Liver (tissue), 9 donors: ENCODE measurements around the gene LRRD1. TPM values are rescaled to one million over a fixed set of nuclear protein-coding genes. Genes with fewer than 3 reads are reported as not detected.

Experiments used
- DNase-seq: peaks from one replicate; pipeline ENCODE4 v3.0.0-alpha.2; 2017; ENCODE audit warnings: low spot score
- H3K27ac ChIP-seq, 2 donors: one replicate each; pipeline ENCODE4 v1.7.0; 2013; ENCODE audit warnings: inconsistent platforms in 2 of 2, low read length in 2 of 2, control low read depth in 1 of 2, low read depth in 1 of 2, mild to moderate bottlenecking in 1 of 2
- H3K27me3 ChIP-seq, 4 donors: one replicate each; pipeline versions ENCODE4 v1.6.1 to v1.7.0; 2013; ENCODE audit warnings: low read length in 3 of 4, inconsistent platforms in 1 of 4, mild to moderate bottlenecking in 1 of 4, moderate library complexity in 1 of 4; ENCODE audit not compliant: control insufficient read depth in 4 of 4, insufficient read depth in 4 of 4
- H3K36me3 ChIP-seq, 4 donors: one replicate each; pipeline versions ENCODE4 v1.6.1 to v1.7.0; 2013; ENCODE audit warnings: low read length in 3 of 4, mild to moderate bottlenecking in 3 of 4, low read depth in 1 of 4, moderate library complexity in 1 of 4; ENCODE audit not compliant: control insufficient read depth in 4 of 4, insufficient read depth in 3 of 4
- H3K4me1 ChIP-seq, 4 donors: one replicate each; pipeline versions ENCODE4 v1.6.1 to v1.7.0; 2013; ENCODE audit warnings: low read length in 3 of 4, mild to moderate bottlenecking in 3 of 4, moderate library complexity in 1 of 4; ENCODE audit not compliant: control insufficient read depth in 4 of 4, insufficient read depth in 4 of 4
- H3K4me3 ChIP-seq, 3 donors: one replicate each; pipeline versions ENCODE4 v1.6.1 to v1.7.0; 2013; ENCODE audit warnings: low read length in 3 of 3, control low read depth in 1 of 3, low read depth in 1 of 3, mild to moderate bottlenecking in 1 of 3
- H3K9ac ChIP-seq, 2 donors: one replicate each; pipeline ENCODE4 v1.7.0; 2013; ENCODE audit warnings: low read length in 2 of 2, mild to moderate bottlenecking in 2 of 2, moderate library complexity in 2 of 2, control low read depth in 1 of 2, low read depth in 1 of 2
- H3K9me3 ChIP-seq, 4 donors: one replicate each; pipeline versions ENCODE4 v1.6.1 to v1.7.0; 2013; ENCODE audit warnings: low read length in 3 of 4; ENCODE audit not compliant: control insufficient read depth in 4 of 4
- EGR1 ChIP-seq, 2 donors: IDR thresholded peaks; 2 replicates each; pipeline ENCODE4 v1.6.1; 2016 to 2018; ENCODE audit warnings: antibody characterized with exemption in 2 of 2, low read depth in 2 of 2
- FOXA1 ChIP-seq: IDR thresholded peaks from 2 replicates; pipeline ENCODE4 v1.6.1; 2016; ENCODE audit warnings: antibody characterized with exemption
- FOXA2 ChIP-seq: IDR thresholded peaks from 2 replicates; pipeline ENCODE4 v1.6.1; 2016; ENCODE audit warnings: antibody characterized with exemption
- GABPA ChIP-seq, 2 donors: IDR thresholded peaks in 1 of 2; conservative IDR thresholded peaks in 1 of 2; 2 replicates each; pipeline ENCODE4 v1.6.1; 2016; ENCODE audit warnings: antibody characterized with exemption in 2 of 2, mild to moderate bottlenecking in 1 of 2, moderate library complexity in 1 of 2
- HNF4A ChIP-seq, 2 donors: conservative IDR thresholded peaks; 2 replicates each; pipeline ENCODE4 v1.6.1; 2016; ENCODE audit warnings: antibody characterized with exemption in 2 of 2, mild to moderate bottlenecking in 2 of 2
- HNF4G ChIP-seq: IDR thresholded peaks from 2 replicates; pipeline ENCODE4 v1.6.1; 2016; ENCODE audit warnings: antibody characterized with exemption
- JUND ChIP-seq, 2 donors: IDR thresholded peaks; 2 replicates each; pipeline ENCODE4 v1.6.1; 2016; ENCODE audit warnings: antibody characterized with exemption in 2 of 2
- NR2F2 ChIP-seq: IDR thresholded peaks from 2 replicates; pipeline ENCODE4 v1.6.1; 2016; ENCODE audit warnings: antibody characterized with exemption
- RAD21 ChIP-seq, 2 donors: IDR thresholded peaks; 2 replicates each; pipeline ENCODE4 v1.6.1; 2016; ENCODE audit warnings: antibody characterized with exemption in 2 of 2, mild to moderate bottlenecking in 2 of 2
- RXRA ChIP-seq, 2 donors: IDR thresholded peaks; 2 replicates each; pipeline ENCODE4 v1.6.1; 2017 to 2018; ENCODE audit warnings: antibody characterized with exemption in 2 of 2, mild to moderate bottlenecking in 1 of 2
- SP1 ChIP-seq: IDR thresholded peaks from 2 replicates; pipeline ENCODE4 v1.6.1; 2018; ENCODE audit warnings: antibody characterized with exemption, mild to moderate bottlenecking
- TAF1 ChIP-seq: conservative IDR thresholded peaks from 2 replicates; pipeline ENCODE4 v1.6.1; 2016; ENCODE audit warnings: antibody characterized with exemption, mild to moderate bottlenecking
- YY1 ChIP-seq: IDR thresholded peaks from 2 replicates; pipeline ENCODE4 v1.6.1; 2016; ENCODE audit warnings: antibody characterized with exemption, mild to moderate bottlenecking
- WGBS: extraction: QIAGEN DNeasy Blood & Tissue Kit; methylation state at CpG from one replicate; pipeline ENCODE4 v1.1.7; 2013; 5-methylcytosine and 5-hydroxymethylcytosine counted together
- polyA plus RNA-seq, 2 donors: library from polyadenylated mRNA; stranded (reverse) in 1 of 2; unstranded in 1 of 2; fragments of 200-250 nt in 1 of 2; fragments of >200 nt in 1 of 2; fragmentation: Nextera tagmentation in 1 of 2; extraction: Ambion mirVana in 1 of 2; gene quantifications; one replicate each; pipeline versions ENCODE4 v1.2.1 to v1.2.3, GENCODE V29; 2013 to 2015
- total RNA-seq, 2 donors: library from RNA; depleted of rRNA; stranded (reverse); fragments of >200 nt; gene quantifications; one replicate each; pipeline ENCODE4 v1.2.3, GENCODE V29; 2014
- TF ChIP-seq, protein P1 (sequence below): fragments of 150-350 bp; IDR thresholded peaks from 2 replicates; pipeline ENCODE4 v1.5.1; 2017; ENCODE audit warnings: improper control_type of control experiment, low read depth, low read length; ENCODE audit not compliant: missing input control
- TF ChIP-seq, protein P2 (sequence below): IDR thresholded peaks from 2 replicates; pipeline ENCODE4 v1.6.1; 2016; ENCODE audit warnings: antibody characterized with exemption
- TF ChIP-seq, protein P3 (sequence below): IDR thresholded peaks from 2 replicates; pipeline ENCODE4 v1.6.1; 2016; ENCODE audit warnings: antibody characterized with exemption
- TF ChIP-seq, protein P4 (sequence below): IDR thresholded peaks from 2 replicates; pipeline ENCODE4 v1.6.1; 2016; ENCODE audit warnings: antibody characterized with exemption, mild to moderate bottlenecking
- TF ChIP-seq, protein P5 (sequence below): IDR thresholded peaks from 2 replicates; pipeline ENCODE4 v1.6.1; 2016; ENCODE audit warnings: antibody characterized with exemption
- donor health status: healthy.
- donor health status: healthy.
- donor health status: healthy.
- donor health status: healthy.
- donor health status: healthy.

The LRRD1 gene
- total and polyA plus RNA-seq, 4 donors, result not detected

DNA sequence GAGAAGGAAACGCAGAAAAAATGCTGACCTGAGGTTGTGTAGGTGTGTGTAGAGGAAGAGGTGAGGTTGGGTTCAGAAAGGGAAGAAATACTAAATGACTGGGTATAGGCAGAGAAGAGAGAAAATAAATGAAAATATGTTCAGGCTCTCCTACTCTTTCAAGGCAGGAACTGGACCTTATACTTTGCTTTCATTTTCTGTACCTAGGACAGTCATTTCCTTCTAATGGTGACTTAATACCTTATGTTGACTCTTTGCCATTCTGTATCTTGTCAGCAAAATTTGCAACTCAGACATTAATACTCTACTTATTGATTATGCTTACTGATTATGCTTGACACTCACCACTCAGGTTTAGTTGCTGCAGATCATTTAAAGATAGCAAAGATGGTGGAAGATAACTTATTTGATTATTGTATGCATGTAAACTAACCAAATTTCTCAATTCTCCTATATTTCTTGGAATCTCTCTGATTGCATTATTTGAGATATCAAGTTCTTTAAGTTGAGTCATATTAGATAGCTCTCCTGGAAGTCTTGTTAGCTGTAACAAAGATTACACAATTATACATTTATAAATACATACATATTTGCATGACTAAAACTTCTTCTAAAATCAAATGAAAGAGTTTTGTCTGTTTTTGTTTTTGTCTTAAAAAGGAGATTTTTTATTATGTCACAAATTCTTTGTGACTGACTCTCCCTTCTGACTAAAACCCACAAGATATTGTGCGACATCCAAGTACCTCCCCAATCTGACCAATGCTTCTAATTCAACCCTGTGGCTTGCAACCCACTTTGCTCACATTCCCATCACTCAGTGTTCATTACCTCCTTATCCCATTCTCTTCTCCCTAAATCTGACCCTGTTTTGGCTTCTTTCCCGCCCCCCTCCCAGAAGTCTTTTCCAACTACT is 20.0 kb downstream of the LRRD1 start:
- Histone ChIP-seq H3K4me1 (no peaks in the 10 kb centered on the region), H3K4me3 (no peak overlapping the region), H3K9ac (no peak overlapping the region), H3K27me3 (no peaks in the 10 kb centered on the region), H3K9me3 (no peaks in the 10 kb centered on the region), H3K36me3 (no peaks in the 10 kb centered on the region), H3K27ac (no peak overlapping the region)
- no peak for DNase-seq
- WGBS, result 94% methylated on average over 3 of the region's 3 CpGs
- no peak for TF ChIP-seq EGR1 (IDR thresholded peaks at IDR 0.05; ENCODE audit: low read depth in 2 of 2)
- no peak for TF ChIP-seq GABPA (IDR thresholded peaks at IDR 0.05 in 1 of 2, conservative IDR thresholded peaks at IDR 0.05 in 1 of 2)
- no peak for TF ChIP-seq FOXA1
- TF ChIP-seq SP1, result no peak
- TF ChIP-seq RXRA (IDR thresholded peaks at IDR 0.05), result no peak
- TF ChIP-seq, protein P1, sequence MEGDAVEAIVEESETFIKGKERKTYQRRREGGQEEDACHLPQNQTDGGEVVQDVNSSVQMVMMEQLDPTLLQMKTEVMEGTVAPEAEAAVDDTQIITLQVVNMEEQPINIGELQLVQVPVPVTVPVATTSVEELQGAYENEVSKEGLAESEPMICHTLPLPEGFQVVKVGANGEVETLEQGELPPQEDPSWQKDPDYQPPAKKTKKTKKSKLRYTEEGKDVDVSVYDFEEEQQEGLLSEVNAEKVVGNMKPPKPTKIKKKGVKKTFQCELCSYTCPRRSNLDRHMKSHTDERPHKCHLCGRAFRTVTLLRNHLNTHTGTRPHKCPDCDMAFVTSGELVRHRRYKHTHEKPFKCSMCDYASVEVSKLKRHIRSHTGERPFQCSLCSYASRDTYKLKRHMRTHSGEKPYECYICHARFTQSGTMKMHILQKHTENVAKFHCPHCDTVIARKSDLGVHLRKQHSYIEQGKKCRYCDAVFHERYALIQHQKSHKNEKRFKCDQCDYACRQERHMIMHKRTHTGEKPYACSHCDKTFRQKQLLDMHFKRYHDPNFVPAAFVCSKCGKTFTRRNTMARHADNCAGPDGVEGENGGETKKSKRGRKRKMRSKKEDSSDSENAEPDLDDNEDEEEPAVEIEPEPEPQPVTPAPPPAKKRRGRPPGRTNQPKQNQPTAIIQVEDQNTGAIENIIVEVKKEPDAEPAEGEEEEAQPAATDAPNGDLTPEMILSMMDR, result no peak
- TF ChIP-seq FOXA2, result no peak
- TF ChIP-seq HNF4A (conservative IDR thresholded peaks at IDR 0.05), result no peak
- TF ChIP-seq, protein P2, sequence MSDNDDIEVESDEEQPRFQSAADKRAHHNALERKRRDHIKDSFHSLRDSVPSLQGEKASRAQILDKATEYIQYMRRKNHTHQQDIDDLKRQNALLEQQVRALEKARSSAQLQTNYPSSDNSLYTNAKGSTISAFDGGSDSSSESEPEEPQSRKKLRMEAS, result no peak
- TF ChIP-seq TAF1, result no peak
- no peak for TF ChIP-seq YY1
- no peak for TF ChIP-seq NR2F2
- no peak for TF ChIP-seq RAD21 (IDR thresholded peaks at IDR 0.05)
- TF ChIP-seq, protein P3, sequence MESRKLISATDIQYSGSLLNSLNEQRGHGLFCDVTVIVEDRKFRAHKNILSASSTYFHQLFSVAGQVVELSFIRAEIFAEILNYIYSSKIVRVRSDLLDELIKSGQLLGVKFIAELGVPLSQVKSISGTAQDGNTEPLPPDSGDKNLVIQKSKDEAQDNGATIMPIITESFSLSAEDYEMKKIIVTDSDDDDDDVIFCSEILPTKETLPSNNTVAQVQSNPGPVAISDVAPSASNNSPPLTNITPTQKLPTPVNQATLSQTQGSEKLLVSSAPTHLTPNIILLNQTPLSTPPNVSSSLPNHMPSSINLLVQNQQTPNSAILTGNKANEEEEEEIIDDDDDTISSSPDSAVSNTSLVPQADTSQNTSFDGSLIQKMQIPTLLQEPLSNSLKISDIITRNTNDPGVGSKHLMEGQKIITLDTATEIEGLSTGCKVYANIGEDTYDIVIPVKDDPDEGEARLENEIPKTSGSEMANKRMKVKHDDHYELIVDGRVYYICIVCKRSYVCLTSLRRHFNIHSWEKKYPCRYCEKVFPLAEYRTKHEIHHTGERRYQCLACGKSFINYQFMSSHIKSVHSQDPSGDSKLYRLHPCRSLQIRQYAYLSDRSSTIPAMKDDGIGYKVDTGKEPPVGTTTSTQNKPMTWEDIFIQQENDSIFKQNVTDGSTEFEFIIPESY, result no peak
- TF ChIP-seq, protein P4, sequence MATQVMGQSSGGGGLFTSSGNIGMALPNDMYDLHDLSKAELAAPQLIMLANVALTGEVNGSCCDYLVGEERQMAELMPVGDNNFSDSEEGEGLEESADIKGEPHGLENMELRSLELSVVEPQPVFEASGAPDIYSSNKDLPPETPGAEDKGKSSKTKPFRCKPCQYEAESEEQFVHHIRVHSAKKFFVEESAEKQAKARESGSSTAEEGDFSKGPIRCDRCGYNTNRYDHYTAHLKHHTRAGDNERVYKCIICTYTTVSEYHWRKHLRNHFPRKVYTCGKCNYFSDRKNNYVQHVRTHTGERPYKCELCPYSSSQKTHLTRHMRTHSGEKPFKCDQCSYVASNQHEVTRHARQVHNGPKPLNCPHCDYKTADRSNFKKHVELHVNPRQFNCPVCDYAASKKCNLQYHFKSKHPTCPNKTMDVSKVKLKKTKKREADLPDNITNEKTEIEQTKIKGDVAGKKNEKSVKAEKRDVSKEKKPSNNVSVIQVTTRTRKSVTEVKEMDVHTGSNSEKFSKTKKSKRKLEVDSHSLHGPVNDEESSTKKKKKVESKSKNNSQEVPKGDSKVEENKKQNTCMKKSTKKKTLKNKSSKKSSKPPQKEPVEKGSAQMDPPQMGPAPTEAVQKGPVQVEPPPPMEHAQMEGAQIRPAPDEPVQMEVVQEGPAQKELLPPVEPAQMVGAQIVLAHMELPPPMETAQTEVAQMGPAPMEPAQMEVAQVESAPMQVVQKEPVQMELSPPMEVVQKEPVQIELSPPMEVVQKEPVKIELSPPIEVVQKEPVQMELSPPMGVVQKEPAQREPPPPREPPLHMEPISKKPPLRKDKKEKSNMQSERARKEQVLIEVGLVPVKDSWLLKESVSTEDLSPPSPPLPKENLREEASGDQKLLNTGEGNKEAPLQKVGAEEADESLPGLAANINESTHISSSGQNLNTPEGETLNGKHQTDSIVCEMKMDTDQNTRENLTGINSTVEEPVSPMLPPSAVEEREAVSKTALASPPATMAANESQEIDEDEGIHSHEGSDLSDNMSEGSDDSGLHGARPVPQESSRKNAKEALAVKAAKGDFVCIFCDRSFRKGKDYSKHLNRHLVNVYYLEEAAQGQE, result no peak
- TF ChIP-seq HNF4G, result no peak
- no peak for TF ChIP-seq JUND (IDR thresholded peaks at IDR 0.05)
- TF ChIP-seq, protein P5, sequence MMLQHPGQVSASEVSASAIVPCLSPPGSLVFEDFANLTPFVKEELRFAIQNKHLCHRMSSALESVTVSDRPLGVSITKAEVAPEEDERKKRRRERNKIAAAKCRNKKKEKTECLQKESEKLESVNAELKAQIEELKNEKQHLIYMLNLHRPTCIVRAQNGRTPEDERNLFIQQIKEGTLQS, result no peak
